Measurements from ENCODE around the gene TLR1. TPM values are rescaled to one million over a fixed set of nuclear protein-coding genes. Genes with fewer than 3 reads are reported as not detected.

Gene TLR1
- total RNA-seq, 1 experiment from 2014 or later: 103 TPM

- Histone ChIP-seq H3K36me3 (ENCODE audit: insufficient read depth, low read length) (no peaks in the 10 kb centered on the region), H4K20me1 (ENCODE audit: insufficient read depth, low read depth, low read length) (no peaks in the 10 kb centered on the region), H3K27me3 (ENCODE audit: low read length) (no peaks in the 10 kb centered on the region), H3K9ac (ENCODE audit: low read length) (no peak overlapping the region), H3K4me3 (ENCODE audit: low read length) (no peak overlapping the region), H3K4me1 (ENCODE audit: low read length) (peaks cover 24% of the 10 kb centered on the region), H3K9me2 (replicated peaks; ENCODE audit: insufficient read depth, low read length) (no peaks in the 10 kb centered on the region), H3K9me3 (ENCODE audit: low read length) (no peaks in the 10 kb centered on the region), H3K4me2 (ENCODE audit: low read depth, low read length, poor library complexity, severe bottlenecking) (no peak overlapping the region), H3K79me2 (ENCODE audit: low read length) (no peaks in the 10 kb centered on the region), H2AFZ (ENCODE audit: low read length) (no peak overlapping the region), H3K27ac (ENCODE audit: low read length) (peak overlapping the region; percentile 35)
- DNase-seq: no peak
Measured at GRCh38 chr4:38787693-38788092, 16.9 kb downstream of the TLR1 start.

GRCh38 chr4:38785901-38786402 lies 18.6 kb downstream of the TLR1 start:
- Histone ChIP-seq H3K27me3 (ENCODE audit: low read length) (no peaks in the 10 kb centered on the region), H3K9me2 (replicated peaks; ENCODE audit: insufficient read depth, low read length) (no peaks in the 10 kb centered on the region), H3K9ac (ENCODE audit: low read length) (0 out of 2 replicates have a peak overlapping the region, but pooled peaks have one; percentile 6), H3K4me3 (ENCODE audit: low read length) (no peak overlapping the region), H4K20me1 (ENCODE audit: insufficient read depth, low read depth, low read length) (no peaks in the 10 kb centered on the region), H3K79me2 (ENCODE audit: low read length) (peaks cover 12% of the 10 kb centered on the region), H3K4me2 (ENCODE audit: low read depth, low read length, poor library complexity, severe bottlenecking) (peak overlapping the region; percentile 6), H3K9me3 (ENCODE audit: low read length) (no peaks in the 10 kb centered on the region), H3K36me3 (ENCODE audit: insufficient read depth, low read length) (peaks cover 6% of the 10 kb centered on the region), H3K27ac (ENCODE audit: low read length) (peak overlapping the region; percentile 96), H3K4me1 (ENCODE audit: low read length) (peaks cover 41% of the 10 kb centered on the region), H2AFZ (ENCODE audit: low read length) (peak overlapping the region; percentile 90)
- DNase-seq: peak; percentile 66

GRCh38 chr4:38785041-38785790 lies 19.4 kb downstream of the TLR1 start:
- Histone ChIP-seq H2AFZ (ENCODE audit: low read length) (peak overlapping the region; percentile 90), H4K20me1 (ENCODE audit: insufficient read depth, low read depth, low read length) (no peaks in the 10 kb centered on the region), H3K27me3 (ENCODE audit: low read length) (no peaks in the 10 kb centered on the region), H3K27ac (ENCODE audit: low read length) (peak overlapping the region; percentile 96), H3K9me2 (replicated peaks; ENCODE audit: insufficient read depth, low read length) (no peaks in the 10 kb centered on the region), H3K9ac (ENCODE audit: low read length) (no peak overlapping the region), H3K36me3 (ENCODE audit: insufficient read depth, low read length) (peaks cover 13% of the 10 kb centered on the region), H3K4me1 (ENCODE audit: low read length) (peaks cover 48% of the 10 kb centered on the region), H3K4me2 (ENCODE audit: low read depth, low read length, poor library complexity, severe bottlenecking) (peak overlapping the region; percentile 6), H3K9me3 (ENCODE audit: low read length) (no peaks in the 10 kb centered on the region), H3K4me3 (ENCODE audit: low read length) (no peak overlapping the region; the same call in 1 of the 2 replicates), H3K79me2 (ENCODE audit: low read length) (peaks cover 20% of the 10 kb centered on the region)
- DNase-seq: no peak

GRCh38 chr4:38784141-38784540 lies 20.4 kb downstream of the TLR1 start:
- Histone ChIP-seq H3K36me3 (ENCODE audit: insufficient read depth, low read length) (peaks cover 22% of the 10 kb centered on the region), H3K27me3 (ENCODE audit: low read length) (no peaks in the 10 kb centered on the region), H3K79me2 (ENCODE audit: low read length) (peaks cover 30% of the 10 kb centered on the region), H4K20me1 (ENCODE audit: insufficient read depth, low read depth, low read length) (no peaks in the 10 kb centered on the region), H3K9ac (ENCODE audit: low read length) (no peak overlapping the region), H3K4me1 (ENCODE audit: low read length) (peaks cover 48% of the 10 kb centered on the region), H3K27ac (ENCODE audit: low read length) (peak overlapping the region; percentile 96; the same call in 1 of the 2 replicates), H2AFZ (ENCODE audit: low read length) (peak overlapping the region; percentile 31; the same call in 1 of the 2 replicates), H3K4me2 (ENCODE audit: low read depth, low read length, poor library complexity, severe bottlenecking) (no peak overlapping the region), H3K9me2 (replicated peaks; ENCODE audit: insufficient read depth, low read length) (no peaks in the 10 kb centered on the region), H3K4me3 (ENCODE audit: low read length) (no peak overlapping the region), H3K9me3 (ENCODE audit: low read length) (peaks cover 3% of the 10 kb centered on the region; the same call in 1 of the 2 replicates)
- no peak for DNase-seq

GRCh38 chr4:38783109-38783460 lies 21.5 kb downstream of the TLR1 start:
- no peak overlapping the region for H2AFZ ChIP-seq (ENCODE audit: low read length)
- H3K4me3 ChIP-seq (ENCODE audit: low read length): no peak overlapping the region
- no peaks in the 10 kb centered on the region for H4K20me1 ChIP-seq (ENCODE audit: insufficient read depth, low read depth, low read length)
- no peaks in the 10 kb centered on the region for H3K27me3 ChIP-seq (ENCODE audit: low read length)
- H3K79me2 ChIP-seq (ENCODE audit: low read length): peaks cover 39% of the 10 kb centered on the region
- peaks cover 3% of the 10 kb centered on the region; the same call in 1 of the 2 replicates for H3K9me3 ChIP-seq (ENCODE audit: low read length)
- H3K9me2 ChIP-seq (replicated peaks; ENCODE audit: insufficient read depth, low read length): no peaks in the 10 kb centered on the region
- H3K4me2 ChIP-seq (ENCODE audit: low read depth, low read length, poor library complexity, severe bottlenecking): no peak overlapping the region
- no peak overlapping the region for H3K9ac ChIP-seq (ENCODE audit: low read length)
- H3K27ac ChIP-seq (ENCODE audit: low read length): peak overlapping the region; percentile 96
- peaks cover 48% of the 10 kb centered on the region for H3K4me1 ChIP-seq (ENCODE audit: low read length)
- H3K36me3 ChIP-seq (ENCODE audit: insufficient read depth, low read length): peaks cover 31% of the 10 kb centered on the region
- DNase-seq: no peak

GRCh38 chr4:38782452-38783108 lies 22.0 kb downstream of the TLR1 start, which contains the start of gene TLR10:
TLR10 (minus strand) TSS chr4:38782990; CDS start chr4:38775590, 7,400 bp downstream.
- Histone ChIP-seq H3K36me3 (ENCODE audit: insufficient read depth, low read length) (peaks cover 34% of the 10 kb centered on the region), H3K79me2 (ENCODE audit: low read length) (peaks cover 39% of the 10 kb centered on the region), H3K9ac (ENCODE audit: low read length) (peak within 1 kb of the TSS; percentile 81), H3K4me2 (ENCODE audit: low read depth, low read length, poor library complexity, severe bottlenecking) (peak within 1 kb of the TSS; percentile 72), H3K27me3 (ENCODE audit: low read length) (no peaks in the 10 kb centered on the region), H2AFZ (ENCODE audit: low read length) (no peak within 1 kb of the TSS), H3K9me2 (replicated peaks; ENCODE audit: insufficient read depth, low read length) (no peaks in the 10 kb centered on the region), H3K4me1 (ENCODE audit: low read length) (peaks cover 48% of the 10 kb centered on the region), H4K20me1 (ENCODE audit: insufficient read depth, low read depth, low read length) (no peaks in the 10 kb centered on the region), H3K9me3 (ENCODE audit: low read length) (peaks cover 3% of the 10 kb centered on the region; the same call in 1 of the 2 replicates), H3K27ac (ENCODE audit: low read length) (peak within 1 kb of the TSS; percentile 96), H3K4me3 (ENCODE audit: low read length) (peak within 1 kb of the TSS; percentile 64)
- DNase-seq: peak; percentile 96

- no peak overlapping the region for H2AFZ ChIP-seq (ENCODE audit: low read length)
- no peaks in the 10 kb centered on the region for H3K27me3 ChIP-seq (ENCODE audit: low read length)
- H3K4me3 ChIP-seq (ENCODE audit: low read length): peak overlapping the region; percentile 64
- H3K9me2 ChIP-seq (replicated peaks; ENCODE audit: insufficient read depth, low read length): no peaks in the 10 kb centered on the region
- H3K4me1 ChIP-seq (ENCODE audit: low read length): peaks cover 48% of the 10 kb centered on the region
- H3K9ac ChIP-seq (ENCODE audit: low read length): peak overlapping the region; percentile 81
- H3K27ac ChIP-seq (ENCODE audit: low read length): peak overlapping the region; percentile 96
- no peaks in the 10 kb centered on the region for H4K20me1 ChIP-seq (ENCODE audit: insufficient read depth, low read depth, low read length)
- H3K4me2 ChIP-seq (ENCODE audit: low read depth, low read length, poor library complexity, severe bottlenecking): peak overlapping the region; percentile 72
- peaks cover 8% of the 10 kb centered on the region; the same call in 1 of the 2 replicates for H3K9me3 ChIP-seq (ENCODE audit: low read length)
- H3K36me3 ChIP-seq (ENCODE audit: insufficient read depth, low read length): peaks cover 40% of the 10 kb centered on the region
- DNase-seq: peak; percentile 87
- H3K79me2 ChIP-seq (ENCODE audit: low read length): peaks cover 44% of the 10 kb centered on the region
Measured at GRCh38 chr4:38781854-38782261, 22.7 kb downstream of the TLR1 start.

All from Karpas-422 (cell line).